ENCODE results near the gene CLSTN1. TPM values are rescaled to one million over a fixed set of nuclear protein-coding genes. Genes with fewer than 3 reads are reported as not detected.
"Not testable (repeated sequence)": the region's sequence is repeated elsewhere in the genome, so short reads cannot be mapped to it uniquely, and the experiment has no call there.

CLSTN1 gene
- total RNA-seq, 2 experiments from 2014 or later = 34.9 to 36.7 TPM

DNA sequence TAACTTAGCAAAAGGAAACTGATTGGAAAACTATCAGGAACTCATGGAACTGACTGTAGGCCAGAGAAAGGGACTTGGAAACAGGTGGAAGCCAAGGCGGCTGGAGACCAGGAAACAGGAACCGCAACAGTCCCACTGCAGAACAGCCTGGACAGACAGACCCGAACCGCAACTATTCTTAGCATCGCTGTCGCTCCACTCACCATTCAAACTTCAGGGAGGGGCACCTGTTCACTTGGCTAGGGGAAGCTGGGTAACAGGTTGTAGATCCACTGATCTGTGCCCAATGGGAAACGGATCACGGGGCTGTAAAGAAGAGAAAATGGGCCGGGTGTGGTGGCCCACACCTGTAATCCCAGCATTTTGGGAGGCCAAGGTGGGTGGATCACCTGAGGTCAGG is 61.9 kb downstream of the CLSTN1 start:
- no peak for DNase-seq
- peaks cover 2% of the 10 kb centered on the region for H3K36me3 Mint-ChIP-seq (ENCODE audit: low read depth)
- ATAC-seq = no peak
- intact Hi-C loops (cut with DNase I, micrococcal nuclease) = no loop called here
- ChIA-PET POLR2A (no interaction called here), CTCF (interaction anchor here (0.7 kb wide), 1 partner anchor 59 kb away, joined by 3 read pairs; no protein-coding TSS in a partner anchor)
- H3K4me3 Mint-ChIP-seq = no peak overlapping the region
- peaks cover 15% of the 10 kb centered on the region for H3K4me1 Mint-ChIP-seq
- H3K27ac Mint-ChIP-seq = no peak overlapping the region
- H3K27me3 Mint-ChIP-seq = no peaks in the 10 kb centered on the region
- no peaks in the 10 kb centered on the region for H3K9me3 Mint-ChIP-seq (ENCODE audit: low read depth)

DNA sequence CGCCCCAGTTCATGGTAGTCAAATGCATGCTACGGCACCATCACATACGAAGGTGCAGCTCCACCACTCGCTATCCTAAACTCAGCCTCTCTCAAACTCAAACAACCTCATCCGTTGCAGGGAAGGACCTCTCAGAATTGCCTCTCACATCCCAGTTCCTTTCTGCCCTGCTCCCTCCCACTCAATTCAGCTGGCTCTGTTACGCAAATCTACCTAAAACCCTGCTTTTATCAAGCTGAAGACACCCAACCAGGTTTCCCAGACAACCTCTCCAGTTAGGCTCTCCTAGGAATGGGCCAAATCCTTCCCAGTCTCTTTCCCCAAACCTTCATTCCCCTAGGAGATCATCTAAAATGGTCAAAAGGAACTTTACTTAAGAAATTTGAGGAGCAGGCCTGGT is 62.9 kb downstream of the CLSTN1 start:
- Mint-ChIP-seq H3K36me3 (ENCODE audit: low read depth) (peaks cover 2% of the 10 kb centered on the region), H3K9me3 (ENCODE audit: low read depth) (no peaks in the 10 kb centered on the region), H3K4me1 (peaks cover 13% of the 10 kb centered on the region), H3K27me3 (no peaks in the 10 kb centered on the region), H3K27ac (no peak overlapping the region), H3K4me3 (no peak overlapping the region)
- intact Hi-C loops (cut with DNase I, micrococcal nuclease) = no loop called here
- ATAC-seq (no peak), DNase-seq (no peak)
- ChIA-PET CTCF (interaction anchor here (1.1 to 1.4 kb wide), 2 partner anchors 93 to 113 kb away, joined by 3 to 4 read pairs; no protein-coding TSS in a partner anchor), POLR2A (no interaction called here)

DNA sequence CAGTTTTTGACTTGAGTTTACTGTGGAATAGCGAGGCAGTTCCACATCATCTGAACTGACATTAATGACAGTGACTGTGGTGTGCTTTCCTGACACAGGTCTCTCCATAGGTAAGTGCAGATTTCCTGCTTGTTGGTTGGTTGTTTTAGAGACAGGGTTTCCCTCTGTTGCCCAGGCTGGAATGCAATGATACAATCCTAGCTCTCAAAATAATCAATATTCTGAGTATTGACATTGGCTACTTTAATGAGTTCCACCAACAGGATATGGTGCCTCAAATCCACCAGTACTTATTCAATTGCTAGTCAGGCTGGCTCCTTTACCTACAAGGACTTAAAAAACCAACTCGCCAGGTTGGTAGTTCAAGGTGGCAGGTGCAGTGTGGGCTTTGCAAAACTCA is 63.8 kb downstream of the CLSTN1 start:
- Mint-ChIP-seq H3K9me3 (ENCODE audit: low read depth) (no peaks in the 10 kb centered on the region), H3K4me3 (no peak overlapping the region), H3K27me3 (no peaks in the 10 kb centered on the region), H3K36me3 (ENCODE audit: low read depth) (peaks cover 2% of the 10 kb centered on the region), H3K4me1 (peaks cover 13% of the 10 kb centered on the region), H3K27ac (no peak overlapping the region)
- DNase-seq (no peak), ATAC-seq (no peak)
- intact Hi-C loops (cut with DNase I, micrococcal nuclease) = no loop called here
- POLR2A ChIA-PET = no interaction called here
- CTCF ChIA-PET = interaction anchor here (0.6 to 1.4 kb wide), 4 partner anchors 28 to 113 kb away, joined by 3 to 4 read pairs (median 3); no protein-coding TSS in a partner anchor

GRCh38 chr1:9758559-9759121 is 65.1 kb downstream of the CLSTN1 start:
- Mint-ChIP-seq H3K27me3 (no peaks in the 10 kb centered on the region), H3K9me3 (ENCODE audit: low read depth) (no peaks in the 10 kb centered on the region), H3K27ac (no peak overlapping the region), H3K4me1 (peaks cover 9% of the 10 kb centered on the region), H3K36me3 (ENCODE audit: low read depth) (peaks cover 2% of the 10 kb centered on the region), H3K4me3 (no peak overlapping the region)
- POLR2A ChIA-PET = no interaction called here
- intact Hi-C loops (cut with DNase I, micrococcal nuclease) = no loop called here
- DNase-seq = no peak
- CTCF ChIA-PET = interaction anchor here (0.6 to 0.7 kb wide), 2 partner anchors 26 to 115 kb away, joined by 3 to 5 read pairs; no protein-coding TSS in a partner anchor
- no peak for ATAC-seq

- CTCF ChIA-PET = interaction anchor here (0.5 to 0.8 kb wide), 3 partner anchors 30 to 1533 kb away, joined by 3 to 4 read pairs (median 3); no protein-coding TSS in a partner anchor
- peaks cover 9% of the 10 kb centered on the region for H3K4me1 Mint-ChIP-seq
- intact Hi-C loops (cut with DNase I, micrococcal nuclease) = no loop called here
- no peaks in the 10 kb centered on the region for H3K27me3 Mint-ChIP-seq
- H3K4me3 Mint-ChIP-seq = no peak overlapping the region
- H3K36me3 Mint-ChIP-seq (ENCODE audit: low read depth) = peaks cover 1% of the 10 kb centered on the region
- POLR2A ChIA-PET = interaction anchor here (0.6 kb wide), 1 partner anchor 16 kb away, joined by 5 read pairs; no protein-coding TSS in a partner anchor
- H3K27ac Mint-ChIP-seq = no peak overlapping the region
- no peaks in the 10 kb centered on the region for H3K9me3 Mint-ChIP-seq (ENCODE audit: low read depth)
- DNase-seq = no peak
- ATAC-seq = no peak
Measured at GRCh38 chr1:9755441-9755995, 68.2 kb downstream of the CLSTN1 start.

DNA sequence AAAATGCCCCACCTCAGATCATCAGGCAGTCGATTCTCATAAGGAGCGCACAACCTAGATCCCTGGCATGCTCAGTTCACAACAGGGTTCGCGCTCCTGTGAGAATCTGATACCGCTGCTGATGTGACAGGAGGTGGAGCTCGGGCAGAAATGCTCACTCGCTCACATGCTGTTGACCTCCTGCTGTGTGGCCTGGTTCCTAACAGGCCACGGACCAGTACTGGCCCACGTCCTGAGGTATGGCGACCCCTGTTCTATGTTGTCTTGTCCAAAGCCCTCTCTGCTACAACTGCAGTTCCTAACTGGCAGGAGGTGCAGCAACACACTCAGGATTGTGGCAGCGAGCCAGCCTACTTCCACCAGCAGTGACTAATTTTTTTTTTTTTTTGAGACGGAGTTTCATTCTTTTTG is 70.6 kb downstream of the CLSTN1 start:
- intact Hi-C loops (cut with DNase I, micrococcal nuclease) = no loop called here
- no peak overlapping the region for H3K4me3 Mint-ChIP-seq
- H3K36me3 Mint-ChIP-seq (ENCODE audit: low read depth) = peaks cover 12% of the 10 kb centered on the region
- DNase-seq (no peak), ATAC-seq (no peak)
- H3K27ac Mint-ChIP-seq = no peak overlapping the region
- POLR2A ChIA-PET = no interaction called here
- CTCF ChIA-PET = no interaction called here
- peaks cover 3% of the 10 kb centered on the region for H3K4me1 Mint-ChIP-seq
- H3K9me3 Mint-ChIP-seq (ENCODE audit: low read depth) = no peaks in the 10 kb centered on the region
- H3K27me3 Mint-ChIP-seq = no peaks in the 10 kb centered on the region

GRCh38 chr1:9751971-9752370 is 71.8 kb downstream of the CLSTN1 start:
- DNase-seq (no peak), ATAC-seq (no peak)
- no peak overlapping the region for H3K4me3 Mint-ChIP-seq
- intact Hi-C loops (cut with DNase I, micrococcal nuclease) = no loop called here
- no peaks in the 10 kb centered on the region for H3K9me3 Mint-ChIP-seq (ENCODE audit: low read depth)
- POLR2A ChIA-PET = interaction anchor here (0.6 kb wide), 1 partner anchor 34 kb away, joined by 3 read pairs; no protein-coding TSS in a partner anchor
- CTCF ChIA-PET = interaction anchor here (1.2 kb wide), 1 partner anchor 117 kb away, joined by 3 read pairs; no protein-coding TSS in a partner anchor
- peaks cover 15% of the 10 kb centered on the region for H3K36me3 Mint-ChIP-seq (ENCODE audit: low read depth)
- H3K4me1 Mint-ChIP-seq = no peaks in the 10 kb centered on the region
- no peaks in the 10 kb centered on the region for H3K27me3 Mint-ChIP-seq
- H3K27ac Mint-ChIP-seq = no peak overlapping the region

GRCh38 chr1:9749361-9749760 is 74.4 kb downstream of the CLSTN1 start:
- Mint-ChIP-seq H3K27ac (no peak overlapping the region), H3K4me3 (no peak overlapping the region), H3K9me3 (ENCODE audit: low read depth) (no peaks in the 10 kb centered on the region), H3K36me3 (ENCODE audit: low read depth) (peaks cover 16% of the 10 kb centered on the region), H3K27me3 (no peaks in the 10 kb centered on the region), H3K4me1 (no peaks in the 10 kb centered on the region)
- DNase-seq (no peak), ATAC-seq (no peak)
- intact Hi-C loops (cut with DNase I, micrococcal nuclease) = no loop called here
- ChIA-PET POLR2A (interaction anchor here (0.5 kb wide), 1 partner anchor 754 kb away, joined by 3 read pairs; no protein-coding TSS in a partner anchor), CTCF (no interaction called here)

DNA sequence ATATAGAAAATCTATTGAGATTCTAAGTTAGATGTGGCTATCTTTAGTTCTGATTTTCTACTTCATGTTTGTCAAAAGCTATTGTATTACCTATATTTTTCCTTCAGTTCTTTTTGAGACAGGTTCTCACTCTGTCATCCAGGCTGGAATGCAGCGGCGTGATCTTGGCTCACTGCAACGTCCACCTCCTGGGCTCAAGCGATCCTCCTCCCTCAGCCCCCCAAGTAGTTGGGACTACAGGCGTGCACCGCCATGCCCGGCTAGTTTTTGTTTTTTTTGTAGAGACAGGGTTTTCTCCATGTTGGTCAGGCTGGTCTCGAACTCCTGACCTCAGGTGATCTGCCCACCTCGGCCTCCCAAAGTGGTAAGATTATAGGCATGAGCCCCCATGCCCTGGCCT is 75.4 kb downstream of the CLSTN1 start:
- H3K9me3 Mint-ChIP-seq (ENCODE audit: low read depth); H3K4me1 Mint-ChIP-seq; H3K27me3 Mint-ChIP-seq; H3K27ac Mint-ChIP-seq; DNase-seq; H3K4me3 Mint-ChIP-seq; POLR2A ChIA-PET; intact Hi-C loops (cut with DNase I, micrococcal nuclease); ATAC-seq: not testable (repeated sequence)
- CTCF ChIA-PET = interaction anchor here (2.3 kb wide), 1 partner anchor 36 kb away, joined by 8 read pairs; no protein-coding TSS in a partner anchor
- H3K36me3 Mint-ChIP-seq (ENCODE audit: low read depth) = peaks cover 22% of the 10 kb centered on the region

DNA sequence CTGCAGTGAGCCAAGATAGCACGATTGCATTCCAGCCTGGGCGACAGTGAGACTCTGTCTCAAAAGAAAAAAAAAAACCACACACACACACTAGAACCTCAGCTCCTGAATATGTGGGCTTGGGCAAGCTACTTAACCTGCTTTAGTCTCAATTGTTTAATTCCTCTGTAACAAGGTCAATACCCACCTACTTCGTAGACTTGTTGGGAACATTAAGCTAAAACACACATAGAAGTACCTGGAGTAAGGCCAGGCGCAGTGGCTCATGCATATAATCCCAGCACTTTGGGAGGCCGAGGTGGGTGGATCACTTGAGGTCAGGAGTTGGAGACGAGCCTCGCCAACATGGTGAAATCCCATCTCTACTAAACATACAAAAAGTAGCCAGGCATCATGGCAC is 77.1 kb downstream of the CLSTN1 start:
- H3K4me1 Mint-ChIP-seq = no peaks in the 10 kb centered on the region
- ChIA-PET CTCF (interaction anchor here (2.3 kb wide), 1 partner anchor 38 kb away, joined by 8 read pairs; no protein-coding TSS in a partner anchor), POLR2A (no interaction called here)
- intact Hi-C loops (cut with DNase I, micrococcal nuclease) = no loop called here
- no peak overlapping the region for H3K4me3 Mint-ChIP-seq
- no peak for ATAC-seq
- no peaks in the 10 kb centered on the region for H3K9me3 Mint-ChIP-seq (ENCODE audit: low read depth)
- H3K36me3 Mint-ChIP-seq (ENCODE audit: low read depth) = peaks cover 29% of the 10 kb centered on the region
- DNase-seq = no peak
- no peaks in the 10 kb centered on the region for H3K27me3 Mint-ChIP-seq
- H3K27ac Mint-ChIP-seq = no peak overlapping the region

DNA sequence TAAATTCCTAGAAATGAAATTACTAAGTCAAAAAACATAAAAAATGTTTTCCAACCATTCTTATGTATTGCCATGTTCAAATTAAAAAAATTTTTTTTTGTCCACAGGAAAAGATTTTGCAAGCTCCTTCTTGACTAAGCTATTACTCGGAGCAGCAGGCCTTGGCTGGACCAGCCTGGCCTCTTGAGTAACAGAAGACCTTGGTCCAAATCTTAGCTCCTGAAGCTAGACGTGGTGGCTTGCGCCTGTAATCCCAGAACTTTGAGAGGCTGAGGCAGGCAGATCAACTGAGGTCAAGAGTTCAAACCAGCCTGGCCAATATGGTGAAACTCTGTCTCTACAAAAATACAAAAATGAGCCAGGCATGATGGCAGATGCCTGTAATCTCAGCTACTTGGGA is 77.6 kb downstream of the CLSTN1 start:
- Mint-ChIP-seq H3K4me3 (no peak overlapping the region), H3K36me3 (ENCODE audit: low read depth) (peaks cover 32% of the 10 kb centered on the region), H3K27me3 (no peaks in the 10 kb centered on the region), H3K27ac (no peak overlapping the region), H3K9me3 (ENCODE audit: low read depth) (no peaks in the 10 kb centered on the region), H3K4me1 (no peaks in the 10 kb centered on the region)
- intact Hi-C loops (cut with DNase I, micrococcal nuclease) = no loop called here
- CTCF ChIA-PET = interaction anchor here (2.3 kb wide), 1 partner anchor 38 kb away, joined by 8 read pairs; no protein-coding TSS in a partner anchor
- DNase-seq (no peak), ATAC-seq (no peak)
- POLR2A ChIA-PET = no interaction called here

All from activated CD4-positive, alpha-beta T cell treated with anti-CD3 and anti-CD28 coated beads for 36 hours (primary cell).